H1 (cell line): Measurements from ENCODE around the gene PODN. TPM values are rescaled to one million over a fixed set of nuclear protein-coding genes. Genes with fewer than 3 reads are reported as not detected.

Experiments used
- CTCF ChIA-PET: fragments of 300-600 bp; sonication (Branson Sonifier 250); formaldehyde crosslinking; loops from one replicate; lab custom pipeline; 2021; ENCODE audit not compliant: partially characterized antibody; lab: Charles Lee
- POLR2A ChIA-PET: fragments of 300-600 bp; sonication (Branson Sonifier 250); formaldehyde crosslinking; loops from one replicate; lab custom pipeline; 2021; ENCODE audit warnings: inconsistent platforms; ENCODE audit not compliant: partially characterized antibody; lab: Charles Lee
- DNase-seq, 2 experiments: peaks; one replicate each; pipeline versions ENCODE4 v3.0.0 to v3.0.0-alpha.2; 2010 to 2022; ENCODE audit warnings: low spot score in 2 of 2, low read depth in 1 of 2, mixed read lengths in 1 of 2
- FAIRE-seq: peaks from 2 replicates; lab custom pipeline; 2011; peaks lifted over from hg19 to GRCh38; lab: Jason Lieb, UNC
- H2AFZ ChIP-seq: 2 replicates; pipeline ENCODE4 v1.8.1; 2012; ENCODE audit warnings: low read length, inconsistent platforms
- H2AK5ac ChIP-seq: 2 replicates; pipeline ENCODE4 v1.6.1; 2013; ENCODE audit warnings: low read depth, low read length
- H2BK120ac ChIP-seq: replicated peaks from 2 replicates; pipeline ENCODE3; 2013; ENCODE audit warnings: low read depth, low read length, inconsistent platforms
- H2BK12ac ChIP-seq: 2 replicates; pipeline ENCODE4 v1.6.1; 2013; ENCODE audit warnings: low read depth, low read length
- H2BK15ac ChIP-seq: 2 replicates; pipeline ENCODE4 v1.6.1; 2013; ENCODE audit warnings: low read length
- H2BK20ac ChIP-seq: 2 replicates; pipeline ENCODE4 v1.6.1; 2013; ENCODE audit warnings: low read length
- H2BK5ac ChIP-seq: 2 replicates; pipeline ENCODE4 v1.6.1; 2013; ENCODE audit warnings: low read depth, low read length
- H3K14ac ChIP-seq: 2 replicates; pipeline ENCODE4 v1.6.1; 2013; ENCODE audit warnings: inconsistent platforms; ENCODE audit not compliant: insufficient read length
- H3K18ac ChIP-seq: 2 replicates; pipeline ENCODE4 v1.6.1; 2013; ENCODE audit warnings: low read length; ENCODE audit errors: extremely low read depth
- H3K23ac ChIP-seq: 2 replicates; pipeline ENCODE4 v1.6.1; 2013; ENCODE audit warnings: inconsistent platforms; ENCODE audit not compliant: insufficient read length
- H3K23me2 ChIP-seq: 2 replicates; pipeline ENCODE4 v1.6.1; 2013; ENCODE audit warnings: low read depth, low read length
- H3K27ac ChIP-seq: 2 replicates; pipeline ENCODE4 v1.6.1; 2011; ENCODE audit warnings: low read depth, low read length, inconsistent platforms
- H3K27me3 ChIP-seq, 4 experiments: replicated peaks in 1 of 4; 1 replicate in 1 of 4; 2 replicates in 3 of 4; pipeline versions ENCODE4 v1.6.1 to v1.8.1; 2011 to 2013; ENCODE audit warnings: low read length in 3 of 4, mild to moderate bottlenecking in 3 of 4, inconsistent platforms in 2 of 4, mixed read lengths in 2 of 4, moderate library complexity in 1 of 4; ENCODE audit not compliant: control insufficient read depth in 3 of 4, insufficient read depth in 3 of 4; ENCODE audit errors: extremely low read depth in 1 of 4
- H3K36me3 ChIP-seq, 4 experiments: 2 replicates each; pipeline versions ENCODE4 v1.6.1 to v1.8.1; 2011 to 2013; ENCODE audit warnings: mild to moderate bottlenecking in 4 of 4, low read length in 3 of 4, moderate library complexity in 2 of 4, control low read depth in 1 of 4, inconsistent platforms in 1 of 4; ENCODE audit not compliant: insufficient read depth in 4 of 4, control insufficient read depth in 2 of 4
- H3K4ac ChIP-seq: replicated peaks from 2 replicates; pipeline ENCODE3; 2013; ENCODE audit warnings: low read length, low read depth, mixed read lengths, inconsistent platforms; ENCODE audit not compliant: insufficient read length
- H3K4me1 ChIP-seq, 4 experiments: replicated peaks in 1 of 4; 1 replicate in 1 of 4; 2 replicates in 3 of 4; pipeline versions ENCODE4 v1.6.1 to v1.8.1; 2011 to 2013; ENCODE audit warnings: low read length in 3 of 4, inconsistent platforms in 2 of 4, mixed read lengths in 1 of 4; ENCODE audit not compliant: insufficient read depth in 4 of 4, control insufficient read depth in 3 of 4
- H3K4me2 ChIP-seq, 2 experiments: 2 replicates each; pipeline versions ENCODE4 v1.6.1 to v1.8.1; 2011 to 2013; ENCODE audit warnings: low read depth in 2 of 2, low read length in 2 of 2, control low read depth in 1 of 2, inconsistent platforms in 1 of 2, mild to moderate bottlenecking in 1 of 2; ENCODE audit not compliant: insufficient read depth in 1 of 2
- H3K4me3 ChIP-seq, 4 experiments: fragments of 200-600, 300-600 bp in 1 of 4; sonication (generic), shearing (Covaris generic), sonication (Bioruptor Twin) in 1 of 4; 2 replicates each; pipeline versions ENCODE4 v1.5.1 to v1.8.1; 2011 to 2016; ENCODE audit warnings: low read length in 4 of 4, low read depth in 3 of 4, control low read depth in 2 of 4, inconsistent platforms in 2 of 4, mild to moderate bottlenecking in 2 of 4, mixed read lengths in 1 of 4, moderate library complexity in 1 of 4; ENCODE audit not compliant: insufficient read depth in 2 of 4; ENCODE audit errors: extremely low read depth in 1 of 4
- H3K56ac ChIP-seq: replicated peaks from 2 replicates; pipeline ENCODE3; 2013; ENCODE audit warnings: low read depth, mild to moderate bottlenecking, mixed read lengths, low read length, inconsistent platforms; ENCODE audit not compliant: insufficient read length
- H3K79me1 ChIP-seq: 2 replicates; pipeline ENCODE4 v1.6.1; 2013; ENCODE audit warnings: low read depth, low read length, control low read depth
- H3K79me2 ChIP-seq, 2 experiments: 2 replicates each; pipeline versions ENCODE4 v1.6.1 to v1.8.1; 2012 to 2013; ENCODE audit warnings: low read length in 2 of 2, mild to moderate bottlenecking in 2 of 2, inconsistent platforms in 1 of 2; ENCODE audit not compliant: insufficient read depth in 2 of 2, control insufficient read depth in 1 of 2
- H3K9ac ChIP-seq, 4 experiments: replicated peaks in 1 of 4; 1 replicate in 1 of 4; 2 replicates in 3 of 4; pipeline versions ENCODE4 v1.6.1 to v1.8.1; 2011 to 2013; ENCODE audit warnings: low read depth in 3 of 4, low read length in 3 of 4, control low read depth in 2 of 4, mild to moderate bottlenecking in 2 of 4, moderate library complexity in 2 of 4, inconsistent platforms in 1 of 4; ENCODE audit errors: extremely low read depth in 1 of 4
- H3K9me3 ChIP-seq, 2 experiments: 2 replicates each; pipeline versions ENCODE4 v1.6.1 to v1.8.1; 2012 to 2013; ENCODE audit warnings: mild to moderate bottlenecking in 2 of 2, moderate library complexity in 2 of 2, control low read depth in 1 of 2, inconsistent platforms in 1 of 2, low read depth in 1 of 2, low read length in 1 of 2, mixed read lengths in 1 of 2; ENCODE audit not compliant: insufficient read depth in 2 of 2
- H4K20me1 ChIP-seq, 2 experiments: replicated peaks in 1 of 2; 2 replicates each; pipeline versions ENCODE3 to v1.8.1; 2011 to 2013; ENCODE audit warnings: inconsistent platforms in 2 of 2, low read length in 2 of 2, mild to moderate bottlenecking in 1 of 2; ENCODE audit not compliant: insufficient read depth in 2 of 2, control insufficient read depth in 1 of 2
- H4K5ac ChIP-seq: 2 replicates; pipeline ENCODE4 v1.6.1; 2013; ENCODE audit warnings: low read length, low read depth, mixed read lengths, inconsistent platforms; ENCODE audit not compliant: insufficient read length
- H4K8ac ChIP-seq: 2 replicates; pipeline ENCODE4 v1.8.0; 2013; ENCODE audit warnings: mild to moderate bottlenecking, moderate library complexity, low read length, inconsistent platforms; ENCODE audit not compliant: insufficient read depth; ENCODE audit errors: extremely low read depth
- H4K91ac ChIP-seq: replicated peaks from 2 replicates; pipeline ENCODE3; 2013; ENCODE audit warnings: low read length, mixed read lengths, inconsistent platforms; ENCODE audit not compliant: insufficient read length
- HDAC2 ChIP-seq, 2 experiments: fragments of 300-600 bp in 1 of 2; sonication (generic) in 1 of 2; IDR thresholded peaks; 2 replicates each; pipeline ENCODE4 v1.6.1; 2011 to 2012; ENCODE audit warnings: low read depth in 2 of 2, low read length in 2 of 2, mild to moderate bottlenecking in 2 of 2, moderate library complexity in 2 of 2, borderline replicate concordance in 1 of 2, inconsistent platforms in 1 of 2
- KDM1A ChIP-seq: fragments of 200-600, 300-600 bp; sonication (generic); IDR thresholded peaks from 2 replicates; pipeline ENCODE4 v1.7.1; 2016; ENCODE audit warnings: mild to moderate bottlenecking, low read length, borderline replicate concordance
- WGBS, 2 experiments: shearing (Covaris generic) in 1 of 2; methylation state at CpG; one replicate each; pipeline versions ENCODE4 v1.1.6 to v1.1.7; 2013 to 2015; ENCODE audit warnings: low lambda C conversion rate in 2 of 2, mixed read lengths in 2 of 2, inconsistent platforms in 1 of 2, low coverage in 1 of 2, missing lambda C conversion rate in 1 of 2; ENCODE audit not compliant: insufficient replicate concordance in 2 of 2, insufficient coverage in 1 of 2, insufficient read length in 1 of 2; ENCODE audit errors: extremely low coverage in 1 of 2, missing lambda C conversion rate in 1 of 2; 5-methylcytosine and 5-hydroxymethylcytosine counted together
- polyA plus RNA-seq, 7 experiments: library from polyadenylated mRNA; depleted of rRNA in 3 of 7; stranded (reverse) in 5 of 7; unstranded in 2 of 7; fragments of >200 nt in 5 of 7; fragments of 200-250 nt in 2 of 7; gene quantifications; 1 replicate in 5 of 7; 2 replicates in 1 of 7; 4 replicates in 1 of 7; pipeline versions ENCODE4 v1.2.1 to v1.2.3, GENCODE V29; 2011 to 2013; ENCODE audit warnings: missing spikeins in 2 of 7, mixed read lengths in 2 of 7
- total RNA-seq: library from RNA; stranded (reverse); fragmentation: NEBNext Ultra II Directional; extraction: Animal tissue kit (Norgen Biotek cat#: 25700); gene quantifications from 2 replicates; pipeline ENCODE4 v1.2.1, GENCODE V29; 2021

The PODN gene
- total and polyA plus RNA-seq, 2 of the 8 experiments (the other 6 are each of a cell fraction or from before 2014, with no cell fraction given) = 0.11 to 0.17 TPM

GRCh38 chr1:53112271-53112774 lies 50.3 kb downstream of the PODN start:
- POLR2A ChIA-PET = no interaction called here
- no peak overlapping the region for H2BK12ac ChIP-seq
- no peaks in the 10 kb centered on the region for H3K23me2 ChIP-seq
- peaks cover 0 to 3% (median 0%) of the 10 kb centered on the region in 4 experiments; a peak in 1 of 7 replicates for H3K27me3 ChIP-seq
- no peak overlapping the region for H2BK5ac ChIP-seq
- H2BK120ac ChIP-seq = no peak overlapping the region
- no peak overlapping the region for H3K4me2 ChIP-seq
- no peak overlapping the region for H3K18ac ChIP-seq
- no peak overlapping the region for H2AK5ac ChIP-seq
- no peak overlapping the region for H3K27ac ChIP-seq
- H3K4me3 ChIP-seq = no peak overlapping the region
- no peaks in the 10 kb centered on the region for H4K20me1 ChIP-seq
- H3K4me1 ChIP-seq = peaks cover 0 to 19% (median 7%) of the 10 kb centered on the region in 4 experiments; a peak in 5 of 7 replicates
- H3K14ac ChIP-seq = no peak overlapping the region
- no peak overlapping the region for H2BK15ac ChIP-seq
- no peak overlapping the region for H2BK20ac ChIP-seq
- CTCF ChIA-PET = interaction anchor here (1.0 to 2.9 kb wide), 6 partner anchors 9 to 74 kb away, joined by 3 to 11 read pairs (median 4); no protein-coding TSS in a partner anchor
- FAIRE-seq = no peak
- no peak overlapping the region for H4K5ac ChIP-seq
- no peak overlapping the region for H4K91ac ChIP-seq
- no peak overlapping the region for H2AFZ ChIP-seq
- H3K36me3 ChIP-seq = no peaks in the 10 kb centered on the region
- 90% methylated on average over 2 of the region's 2 CpGs; no CpG with 5 or more reads in 1 of the 2 experiments for WGBS, 2 experiments
- no peak overlapping the region for H3K9ac ChIP-seq
- no peak for DNase-seq
- H4K8ac ChIP-seq = no peak overlapping the region
- TF ChIP-seq HDAC2 (IDR thresholded peaks at IDR 0.05; ENCODE audit: borderline replicate concordance in 1 of 2, low read depth in 2 of 2, low read length in 2 of 2) (no peak), KDM1A (peak; percentile 73; the same call in 1 of the 2 replicates)
- H3K23ac ChIP-seq = no peak overlapping the region
- no peaks in the 10 kb centered on the region for H3K79me2 ChIP-seq
- no peak overlapping the region for H3K4ac ChIP-seq
- peaks cover 0 to 4% of the 10 kb centered on the region in 2 experiments; a peak in 2 of 4 replicates for H3K9me3 ChIP-seq
- no peak overlapping the region for H3K56ac ChIP-seq
- no peaks in the 10 kb centered on the region for H3K79me1 ChIP-seq
